Measurements from ENCODE around the gene PTPRN. TPM values are rescaled to one million over a fixed set of nuclear protein-coding genes. Genes with fewer than 3 reads are reported as not detected.

The PTPRN gene
- total and polyA plus RNA-seq, 10 of the 15 experiments (the other 5 are each of a cell fraction or from before 2014, with no cell fraction given), result 0.28 to 0.69 TPM; not detected in 8

DNA sequence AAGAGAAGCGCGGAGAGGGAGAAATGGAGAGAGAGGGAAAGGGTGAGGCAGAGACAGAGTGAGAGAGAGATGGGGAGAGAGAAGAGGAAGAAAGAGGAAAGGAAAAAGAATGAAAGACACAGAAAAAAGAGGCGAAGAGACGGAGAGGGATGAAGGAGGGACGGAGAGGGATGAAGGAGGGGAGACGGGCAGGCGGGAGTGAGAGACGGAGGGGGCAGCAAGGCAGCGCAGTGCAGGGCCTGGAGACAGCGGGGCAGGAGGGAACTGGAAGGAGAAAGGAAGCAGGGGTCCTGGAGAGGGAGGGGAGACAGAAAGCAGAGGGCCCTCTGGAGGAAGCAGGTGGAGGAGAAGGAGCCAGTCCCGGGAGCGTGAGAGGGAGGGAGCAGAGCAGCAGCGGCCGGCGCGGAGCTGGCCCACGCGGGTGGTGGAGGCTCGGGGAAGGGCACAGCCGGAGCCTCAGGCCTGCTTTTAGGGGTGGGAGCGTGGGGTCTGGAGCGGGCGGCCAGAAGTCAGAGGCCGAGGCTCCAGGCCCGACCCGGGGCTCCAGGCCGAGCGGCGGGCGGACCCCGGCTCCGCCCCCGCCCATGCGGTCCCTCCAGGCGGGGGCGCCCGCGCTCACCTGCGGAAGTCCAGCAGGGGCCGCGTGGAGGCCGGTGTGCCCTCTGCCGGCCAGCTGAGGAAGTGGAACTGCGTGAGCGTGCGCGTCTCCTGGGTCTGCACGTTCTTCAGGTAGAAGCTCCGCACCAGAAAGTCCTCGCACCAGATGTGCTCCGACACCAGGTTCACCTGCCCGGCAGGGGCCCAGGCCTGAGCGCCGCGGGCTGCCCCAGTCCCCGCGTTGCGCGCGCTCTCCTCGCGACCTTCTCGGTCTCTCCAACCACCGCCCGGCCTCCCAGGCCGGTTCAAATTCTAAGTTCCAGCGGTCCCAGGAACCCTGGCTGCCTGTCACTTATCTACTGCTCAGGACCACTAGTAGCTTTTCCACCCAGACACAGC lies 14.5 kb downstream of the PTPRN start:
- 12% methylated on average over 63 of the region's 67 CpGs for WGBS (ENCODE audit: insufficient coverage, insufficient replicate concordance, low lambda C conversion rate, missing lambda C conversion rate)
- BruUV-seq (replicated peaks), result no TSS peak
- FAIRE-seq, result peak; percentile 93
- peak; percentile 96 for TF ChIP-seq LARP7 (IDR thresholded peaks at IDR 0.05)
- no peak for TF ChIP-seq ZNF622 (IDR thresholded peaks at IDR 0.05)
- no peak for TF ChIP-seq E4F1 (IDR thresholded peaks at IDR 0.05; ENCODE audit: borderline replicate concordance, partially characterized antibody)
- TF ChIP-seq MTA2 (IDR thresholded peaks at IDR 0.05; ENCODE audit: low read depth), result no peak
- TF ChIP-seq EGR1 (IDR thresholded peaks at IDR 0.05; ENCODE audit: borderline replicate concordance in 1 of 2, low read depth in 2 of 2, low read length in 2 of 2), result peak in 1 of 2 experiments; percentile 98; a peak in 2 of 3 replicates
- no peak for TF ChIP-seq SUPT20H (IDR thresholded peaks at IDR 0.05; ENCODE audit: borderline replicate concordance, control insufficient read depth, low read depth, low read length)
- 0 out of 2 replicates have a peak, but pooled peaks have one; percentile 55 for TF ChIP-seq YBX1 (IDR thresholded peaks at IDR 0.05)
- peak; percentile 84 for TF ChIP-seq IKZF1 (conservative IDR thresholded peaks at IDR 0.05)
- TF ChIP-seq RAD21 (IDR thresholded peaks at IDR 0.05; ENCODE audit: insufficient read depth, low read depth, low read length), result peak; percentile 77
- TF ChIP-seq, protein P1, sequence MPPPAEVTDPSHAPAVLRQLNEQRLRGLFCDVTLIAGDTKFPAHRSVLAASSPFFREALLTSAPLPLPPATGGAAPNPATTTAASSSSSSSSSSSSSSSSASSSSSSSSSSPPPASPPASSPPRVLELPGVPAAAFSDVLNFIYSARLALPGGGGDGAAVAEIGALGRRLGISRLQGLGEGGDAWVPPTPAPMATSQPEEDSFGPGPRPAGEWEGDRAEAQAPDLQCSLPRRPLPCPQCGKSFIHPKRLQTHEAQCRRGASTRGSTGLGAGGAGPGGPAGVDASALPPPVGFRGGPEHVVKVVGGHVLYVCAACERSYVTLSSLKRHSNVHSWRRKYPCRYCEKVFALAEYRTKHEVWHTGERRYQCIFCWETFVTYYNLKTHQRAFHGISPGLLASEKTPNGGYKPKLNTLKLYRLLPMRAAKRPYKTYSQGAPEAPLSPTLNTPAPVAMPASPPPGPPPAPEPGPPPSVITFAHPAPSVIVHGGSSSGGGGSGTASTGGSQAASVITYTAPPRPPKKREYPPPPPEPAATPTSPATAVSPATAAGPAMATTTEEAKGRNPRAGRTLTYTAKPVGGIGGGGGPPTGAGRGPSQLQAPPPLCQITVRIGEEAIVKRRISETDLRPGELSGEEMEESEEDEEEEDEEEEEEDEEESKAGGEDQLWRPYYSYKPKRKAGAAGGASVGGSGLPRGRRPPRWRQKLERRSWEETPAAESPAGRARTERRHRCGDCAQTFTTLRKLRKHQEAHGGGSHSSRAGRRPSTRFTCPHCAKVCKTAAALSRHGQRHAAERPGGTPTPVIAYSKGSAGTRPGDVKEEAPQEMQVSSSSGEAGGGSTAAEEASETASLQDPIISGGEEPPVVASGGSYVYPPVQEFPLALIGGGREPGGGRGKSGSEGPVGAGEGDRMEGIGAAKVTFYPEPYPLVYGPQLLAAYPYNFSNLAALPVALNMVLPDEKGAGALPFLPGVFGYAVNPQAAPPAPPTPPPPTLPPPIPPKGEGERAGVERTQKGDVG (CRISPR knock-in tag; IDR thresholded peaks at IDR 0.05), result no peak
- no peak for TF ChIP-seq ZBTB11 (CRISPR knock-in tag; IDR thresholded peaks at IDR 0.05)

More for the DNA sequence above, 14.5 kb downstream of the PTPRN start:
- H3K4me2 ChIP-seq (ENCODE audit: control insufficient read depth, insufficient read depth), result peak overlapping the region; percentile 94
- H3K4me3 ChIP-seq, result peak overlapping the region; percentile 59; the same call in 1 of the 2 replicates
- H3K79me2 ChIP-seq (ENCODE audit: control insufficient read depth, insufficient read depth, low read length), result no peaks in the 10 kb centered on the region
- H3K9me3 ChIP-seq (replicated peaks; ENCODE audit: control insufficient read depth, insufficient read depth, low read length), result no peaks in the 10 kb centered on the region
- intact Hi-C loops (cut with micrococcal nuclease; ENCODE audit: unreplicated experiment) (loop anchor here (1.0 to 5.0 kb wide), 5 partner anchors 15 to 237 kb away; partner anchors contain the start of genes ABCB6, CNPPD1, DNAJB2 and RETREG2), in situ Hi-C loops (cut with MboI) (loop anchor here (5.0 kb wide), 2 partner anchors 137 to 237 kb away; no protein-coding TSS in a partner anchor)
- H2AFZ ChIP-seq (ENCODE audit: control insufficient read depth, low read depth, low read length), result peak overlapping the region; percentile 93
- H3K36me3 ChIP-seq (ENCODE audit: control insufficient read depth in 2 of 2, insufficient read depth in 2 of 2, low read length in 1 of 2), result no peaks in the 10 kb centered on the region
- H3K27ac ChIP-seq (ENCODE audit: control insufficient read depth, insufficient read depth), result no peak overlapping the region
- peaks cover 8% of the 10 kb centered on the region for H3K4me1 ChIP-seq (ENCODE audit: control insufficient read depth, insufficient read depth, low read length)
- H3K9ac ChIP-seq (ENCODE audit: control insufficient read depth, insufficient read depth, low read length), result peak overlapping the region; percentile 68
- peak; percentile 60 for DNase-seq (ENCODE audit: low read depth, low spot score)
- ATAC-seq, result peak; percentile 93
- H3K27me3 ChIP-seq (replicated peaks in 1 of 2; ENCODE audit: control insufficient read depth in 2 of 2, insufficient read depth in 2 of 2, low read length in 1 of 2), result peaks cover 0 to 6% of the 10 kb centered on the region in 2 experiments; a peak in 2 of 4 replicates
- ChIA-PET SMC1A (ENCODE audit: uncharacterized antibody, unreplicated experiment) (interaction anchor here (0.6 to 6.0 kb wide), 20 partner anchors 15 to 140 kb away, joined by 3 to 96 read pairs (median 7); partner anchors contain the start of genes CNPPD1, DNAJB2, GLB1L and NHEJ1), CTCF (interaction anchor here (0.6 to 10.9 kb wide), 53 partner anchors 8 to 687 kb away, joined by 3 to 257 read pairs (median 5); partner anchors contain the start of genes ABCB6, ANKZF1, ATG9A and CNPPD1), POLR2A (interaction anchor here (0.5 to 3.7 kb wide), 16 partner anchors 10 to 157 kb away, joined by 3 to 50 read pairs (median 6); partner anchors contain the start of genes CNPPD1, DNAJB2, GLB1L and NHEJ1), RAD21 (ENCODE audit: unreplicated experiment) (interaction anchor here (0.5 to 6.5 kb wide), 21 partner anchors 16 to 939 kb away, joined by 3 to 78 read pairs (median 6); partner anchors contain the start of genes ANKZF1, ATG9A, CNPPD1 and DNAJB2)
- no peaks in the 10 kb centered on the region for H4K20me1 ChIP-seq (ENCODE audit: control insufficient read depth, insufficient read depth)

Data from GM12878 (cell line).